HepG2 (cell line): Measurements from ENCODE around the gene CCDC148. TPM values are rescaled to one million over a fixed set of nuclear protein-coding genes. Genes with fewer than 3 reads are reported as not detected.

Experiments used
- ASH2L ChIP-seq: fragments of 300-600, 200-600 bp; sonication (generic); IDR thresholded peaks from 2 replicates; pipeline ENCODE4 v1.7.0; 2017; ENCODE audit warnings: low read depth, mild to moderate bottlenecking, moderate library complexity, mixed read lengths, low read length; ENCODE audit not compliant: insufficient read length
- DMTF1 ChIP-seq: sonication (generic); formaldehyde crosslinking; IDR thresholded peaks from 2 replicates; pipeline ENCODE4 v1.4.0; 2020; ENCODE audit warnings: mild to moderate bottlenecking, missing genetic modification reagents
- ERF ChIP-seq: IDR thresholded peaks from 2 replicates; pipeline ENCODE4 v1.6.1; 2018; ENCODE audit warnings: missing biosample characterization, missing genetic modification reagents
- IKZF4 ChIP-seq: sonication (generic); formaldehyde crosslinking; IDR thresholded peaks from 2 replicates; pipeline ENCODE4 v1.5.1; 2020; ENCODE audit warnings: borderline replicate concordance, mild to moderate bottlenecking, low read depth, missing genetic modification reagents; ENCODE audit errors: not compliant biosample characterization
- ISX ChIP-seq: sonication (generic); formaldehyde crosslinking; conservative IDR thresholded peaks from 2 replicates; pipeline ENCODE4 v1.5.0; 2020; ENCODE audit warnings: missing genetic modification reagents
- MED8 ChIP-seq: sonication (generic); formaldehyde crosslinking; IDR thresholded peaks from 2 replicates; pipeline ENCODE4 v1.8.1; 2023; ENCODE audit warnings: mild to moderate bottlenecking, missing genetic modification reagents; ENCODE audit not compliant: insufficient replicate concordance
- MEF2D ChIP-seq: sonication (generic); formaldehyde crosslinking; IDR thresholded peaks from 2 replicates; pipeline ENCODE4 v1.5.1; 2020; ENCODE audit warnings: mild to moderate bottlenecking, missing genetic modification reagents
- NCOA2 ChIP-seq: sonication (generic); formaldehyde crosslinking; IDR thresholded peaks from 2 replicates; pipeline ENCODE4 v1.8.0; 2022; ENCODE audit warnings: inconsistent platforms
- NR2F6 ChIP-seq, 2 experiments: IDR thresholded peaks; 2 replicates each; pipeline ENCODE4 v1.6.1; 2016; ENCODE audit warnings: antibody characterized with exemption in 1 of 2, mild to moderate bottlenecking in 1 of 2
- PAWR ChIP-seq: sonication (generic); formaldehyde crosslinking; IDR thresholded peaks from 2 replicates; pipeline ENCODE4 v1.4.0; 2020; ENCODE audit warnings: missing genetic modification reagents, mild to moderate bottlenecking, borderline replicate concordance
- PAX8 ChIP-seq: sonication (generic); formaldehyde crosslinking; IDR thresholded peaks from 2 replicates; pipeline ENCODE4 v1.8.0; 2022; ENCODE audit warnings: mild to moderate bottlenecking, missing genetic modification reagents, borderline replicate concordance
- RBM39 ChIP-seq: fragments of 200-400 bp; formaldehyde crosslinking; IDR thresholded peaks from one replicate; pipeline ENCODE4 v1.6.1; 2018; ENCODE audit warnings: antibody characterized with exemption, mild to moderate bottlenecking, low read depth, low read length; ENCODE audit not compliant: poor library complexity, severe bottlenecking
- SIX4 ChIP-seq: sonication (generic); formaldehyde crosslinking; IDR thresholded peaks from 2 replicates; pipeline ENCODE4 v1.4.0; 2020; ENCODE audit warnings: missing genetic modification reagents
- TOE1 ChIP-seq: sonication (generic); formaldehyde crosslinking; IDR thresholded peaks from 2 replicates; pipeline ENCODE4 v1.4.0; 2020; ENCODE audit warnings: mild to moderate bottlenecking, missing genetic modification reagents
- ZBTB34 ChIP-seq: sonication (generic); formaldehyde crosslinking; IDR thresholded peaks from 2 replicates; pipeline ENCODE4 v1.8.0; 2022; ENCODE audit warnings: mild to moderate bottlenecking, missing genetic modification reagents
- ZHX1 ChIP-seq: sonication (generic); formaldehyde crosslinking; IDR thresholded peaks from 2 replicates; pipeline ENCODE4 v1.8.1; 2022; ENCODE audit warnings: low read depth, mild to moderate bottlenecking, missing genetic modification reagents
- ZMAT3 ChIP-seq: sonication (generic); formaldehyde crosslinking; conservative IDR thresholded peaks from 2 replicates; pipeline ENCODE4 v1.7.0; 2021; ENCODE audit warnings: missing genetic modification reagents
- ZNF136 ChIP-seq: sonication (generic); formaldehyde crosslinking; IDR thresholded peaks from 2 replicates; pipeline ENCODE4 v1.8.1; 2022; ENCODE audit warnings: low read depth, mild to moderate bottlenecking, moderate library complexity, missing genetic modification reagents
- ZNF282 ChIP-seq: fragments of 450-650 bp; IDR thresholded peaks from 2 replicates; pipeline ENCODE4 v1.6.1; 2018; ENCODE audit not compliant: partially characterized antibody
- ZNF432 ChIP-seq: sonication (generic); formaldehyde crosslinking; IDR thresholded peaks from 2 replicates; pipeline ENCODE4 v1.5.0; 2020; ENCODE audit warnings: missing genetic modification reagents, mild to moderate bottlenecking, borderline replicate concordance
- ZNF557 ChIP-seq: sonication (generic); formaldehyde crosslinking; IDR thresholded peaks from 2 replicates; pipeline ENCODE4 v1.4.0; 2020; ENCODE audit warnings: missing genetic modification reagents
- ZNF639 ChIP-seq: conservative IDR thresholded peaks from 2 replicates; pipeline ENCODE4 v1.6.1; 2018; ENCODE audit warnings: missing genetic modification reagents
- ZNF780A ChIP-seq: sonication (generic); formaldehyde crosslinking; IDR thresholded peaks from 2 replicates; pipeline ENCODE4 v1.8.0; 2022; ENCODE audit warnings: mild to moderate bottlenecking, missing genetic modification reagents, moderate library complexity
- ZSCAN9 ChIP-seq: IDR thresholded peaks from 2 replicates; pipeline ENCODE4 v1.6.1; 2016; ENCODE audit warnings: borderline replicate concordance
- polyA plus RNA-seq, 8 experiments: library from polyadenylated mRNA; depleted of rRNA in 3 of 8; stranded (reverse) in 7 of 8; unstranded in 1 of 8; fragments of >200 nt; fragmentation: Illumina TruSeq in 4 of 8; extraction: Trizol in 4 of 8; gene quantifications; 2 replicates each; pipeline versions ENCODE4 v1.2.1 to v1.2.3, GENCODE V29; 2011 to 2016; ENCODE audit warnings: low read depth in 4 of 8, missing spikeins in 1 of 8, mixed read lengths in 1 of 8; ENCODE audit not compliant: insufficient read depth in 1 of 8
- total RNA-seq, 5 experiments: library from RNA; depleted of rRNA; stranded (reverse); fragments of >200 nt; fragmentation: Illumina TruSeq; extraction: Trizol; gene quantifications; 2 replicates each; pipeline ENCODE4 v1.2.3, GENCODE V29; 2016; ENCODE audit warnings: low read depth in 1 of 5

CCDC148 gene
- total and polyA plus RNA-seq, 2 of the 13 experiments (the other 11 are each of a cell fraction or from before 2014, with no cell fraction given) = 0.30 to 0.49 TPM

GRCh38 chr2:158134055-158134454 lies 322.5 kb downstream of the CCDC148 start (continued):
- TF ChIP-seq ISX (CRISPR knock-in tag) = no peak
- no peak for TF ChIP-seq RBM39
- 0 out of 2 replicates have a peak, but pooled peaks have one; percentile 29 for TF ChIP-seq ZNF136 (CRISPR knock-in tag)
- TF ChIP-seq ZNF780A (CRISPR knock-in tag) = no peak
- no peak for TF ChIP-seq PAX8 (CRISPR knock-in tag)
- 0 out of 2 replicates have a peak, but pooled peaks have one; percentile 28 for TF ChIP-seq ZMAT3
- TF ChIP-seq ZBTB34 (CRISPR knock-in tag) = no peak
- TF ChIP-seq ZSCAN9 (CRISPR knock-in tag) = 0 out of 2 replicates have a peak, but pooled peaks have one; percentile 38
- TF ChIP-seq NR2F6 (IDR thresholded peaks at IDR 0.05) = no peak; the same call in 1 of the 2 replicates
- no peak for TF ChIP-seq NR2F6 (CRISPR knock-in tag; IDR thresholded peaks at IDR 0.05)
- no peak for TF ChIP-seq ZNF432
- TF ChIP-seq PAWR (CRISPR knock-in tag) = no peak
- TF ChIP-seq SIX4 (CRISPR knock-in tag) = peak; percentile 45; the same call in 1 of the 2 replicates
- no peak for TF ChIP-seq ASH2L
- no peak for TF ChIP-seq MEF2D (CRISPR knock-in tag)
- TF ChIP-seq DMTF1 (CRISPR knock-in tag) = no peak
- no peak for TF ChIP-seq IKZF4
- no peak for TF ChIP-seq ZNF282
- TF ChIP-seq ZHX1 (CRISPR knock-in tag) = no peak
- TF ChIP-seq TOE1 (CRISPR knock-in tag) = no peak
- no peak for TF ChIP-seq ZNF639 (CRISPR knock-in tag)
- no peak for TF ChIP-seq MED8 (CRISPR knock-in tag)
- TF ChIP-seq ZNF557 (CRISPR knock-in tag) = no peak
- peak; percentile 25; the same call in 1 of the 2 replicates for TF ChIP-seq NCOA2 (CRISPR knock-in tag)
- TF ChIP-seq ERF (CRISPR knock-in tag) = 0 out of 2 replicates have a peak, but pooled peaks have one; percentile 7
